Activated CD4-positive, alpha-beta T cell treated with anti-CD3 and anti-CD28 coated beads, Interleukin-2, amount 10 ng/mL, durations not matched to agents 7 days and 5 days (primary cell): Measurements from ENCODE around the gene FCSK. TPM values are rescaled to one million over a fixed set of nuclear protein-coding genes. Genes with fewer than 3 reads are reported as not detected.

ENCODE experiments used
- CTCF ChIA-PET: fragments of 350-600 bp; sonication (Branson Sonifier 250); formaldehyde crosslinking; loops from one replicate; lab custom pipeline; 2021; ENCODE audit warnings: antibody characterized with exemption; lab: Charles Lee
- POLR2A ChIA-PET: fragments of 350-600 bp; sonication (Branson Sonifier 250); formaldehyde crosslinking; loops from one replicate; lab custom pipeline; 2021; ENCODE audit warnings: antibody characterized with exemption; lab: Charles Lee
- DNase-seq: peaks from one replicate; pipeline ENCODE4 v3.0.0-alpha.2; 2020
- H3K27ac Mint-ChIP-seq: one replicate; pipeline ENCODE4 v1.8.0; 2021; ENCODE audit warnings: mild to moderate bottlenecking, moderate library complexity, mixed read lengths
- H3K27me3 Mint-ChIP-seq: one replicate; pipeline ENCODE4 v1.8.0; 2021; ENCODE audit warnings: mixed read lengths
- H3K36me3 Mint-ChIP-seq: one replicate; pipeline ENCODE4 v1.8.0; 2021; ENCODE audit warnings: low read depth, mixed read lengths
- H3K4me1 Mint-ChIP-seq: one replicate; pipeline ENCODE4 v1.8.0; 2021; ENCODE audit warnings: mixed read lengths
- H3K4me3 Mint-ChIP-seq: one replicate; pipeline ENCODE4 v1.8.0; 2021; ENCODE audit warnings: mild to moderate bottlenecking, moderate library complexity, mixed read lengths
- H3K9me3 Mint-ChIP-seq: one replicate; pipeline ENCODE4 v1.8.0; 2021; ENCODE audit warnings: mixed read lengths
- total RNA-seq, 2 experiments: library from RNA; stranded (reverse); gene quantifications; one replicate each; pipeline ENCODE4 v1.2.3, GENCODE V29; 2021

The FCSK gene
- total RNA-seq, 2 experiments from 2014 or later: 16.8 to 18.8 TPM

- Mint-ChIP-seq H3K4me3 (no peak overlapping the region), H3K4me1 (peaks cover 21% of the 10 kb centered on the region), H3K27ac (peak overlapping the region; percentile 84), H3K27me3 (no peaks in the 10 kb centered on the region), H3K9me3 (no peaks in the 10 kb centered on the region), H3K36me3 (peaks cover 2% of the 10 kb centered on the region)
- DNase-seq: peak; percentile 24
- ChIA-PET POLR2A (interaction anchor here (0.6 to 1.0 kb wide), 2 partner anchors 49 to 113 kb away, joined by 3 read pairs; no protein-coding TSS in a partner anchor), CTCF (interaction anchor here (2.7 kb wide), 2 partner anchors 17 to 82 kb away, joined by 7 to 8 read pairs; no protein-coding TSS in a partner anchor)
Observed at GRCh38 chr16:70476272-70477020, 22.1 kb downstream of the FCSK start.

- POLR2A ChIA-PET: no interaction called here
- Mint-ChIP-seq H3K27me3 (no peaks in the 10 kb centered on the region), H3K4me3 (no peak overlapping the region), H3K36me3 (peaks cover 7% of the 10 kb centered on the region), H3K9me3 (no peaks in the 10 kb centered on the region), H3K27ac (peak overlapping the region; percentile 28), H3K4me1 (peaks cover 21% of the 10 kb centered on the region)
- CTCF ChIA-PET: interaction anchor here (0.5 to 3.0 kb wide), 5 partner anchors 9 to 83 kb away, joined by 3 to 14 read pairs (median 7); no protein-coding TSS in a partner anchor
- DNase-seq: no peak
Observed at GRCh38 chr16:70478169-70478568, 23.8 kb downstream of the FCSK start.

GRCh38 chr16:70478912-70479341 lies 24.5 kb downstream of the FCSK start:
- H3K27ac Mint-ChIP-seq: no peak overlapping the region
- H3K4me1 Mint-ChIP-seq: peaks cover 21% of the 10 kb centered on the region
- CTCF ChIA-PET: interaction anchor here (1.4 to 3.0 kb wide), 4 partner anchors 9 to 84 kb away, joined by 4 to 14 read pairs (median 8); no protein-coding TSS in a partner anchor
- no peaks in the 10 kb centered on the region for H3K9me3 Mint-ChIP-seq
- H3K4me3 Mint-ChIP-seq: no peak overlapping the region
- peaks cover 14% of the 10 kb centered on the region for H3K36me3 Mint-ChIP-seq
- DNase-seq: no peak
- POLR2A ChIA-PET: no interaction called here
- no peaks in the 10 kb centered on the region for H3K27me3 Mint-ChIP-seq

- H3K4me3 Mint-ChIP-seq: no peak overlapping the region
- POLR2A ChIA-PET: no interaction called here
Observed at GRCh38 chr16:70480127-70481105, 26.0 kb downstream of the FCSK start.

GRCh38 chr16:70481929-70482536 lies 27.6 kb downstream of the FCSK start:
- ChIA-PET POLR2A (no interaction called here), CTCF (interaction anchor here (1.5 kb wide), 1 partner anchor 8 kb away, joined by 4 read pairs; no protein-coding TSS in a partner anchor)
- no peak for DNase-seq
- no peaks in the 10 kb centered on the region for H3K27me3 Mint-ChIP-seq
- peaks cover 20% of the 10 kb centered on the region for H3K36me3 Mint-ChIP-seq
- H3K9me3 Mint-ChIP-seq: no peaks in the 10 kb centered on the region
- H3K27ac Mint-ChIP-seq: no peak overlapping the region
- no peak overlapping the region for H3K4me3 Mint-ChIP-seq
- H3K4me1 Mint-ChIP-seq: peaks cover 10% of the 10 kb centered on the region

More at GRCh38 chr16:70480127-70481105, 26.0 kb downstream of the FCSK start:
- no peaks in the 10 kb centered on the region for H3K27me3 Mint-ChIP-seq
- H3K36me3 Mint-ChIP-seq: peaks cover 14% of the 10 kb centered on the region
- no peak for DNase-seq
- H3K27ac Mint-ChIP-seq: no peak overlapping the region
- no peaks in the 10 kb centered on the region for H3K9me3 Mint-ChIP-seq
- CTCF ChIA-PET: interaction anchor here (1.5 to 3.0 kb wide), 2 partner anchors 9 to 11 kb away, joined by 4 to 14 read pairs; no protein-coding TSS in a partner anchor
- H3K4me1 Mint-ChIP-seq: peaks cover 21% of the 10 kb centered on the region

GRCh38 chr16:70482624-70483023 lies 28.2 kb downstream of the FCSK start:
- peaks cover 18% of the 10 kb centered on the region for H3K36me3 Mint-ChIP-seq
- POLR2A ChIA-PET: no interaction called here
- H3K9me3 Mint-ChIP-seq: no peaks in the 10 kb centered on the region
- H3K4me1 Mint-ChIP-seq: peaks cover 8% of the 10 kb centered on the region
- CTCF ChIA-PET: interaction anchor here (1.1 kb wide), 1 partner anchor 39 kb away, joined by 5 read pairs; no protein-coding TSS in a partner anchor
- no peaks in the 10 kb centered on the region for H3K27me3 Mint-ChIP-seq
- H3K4me3 Mint-ChIP-seq: no peak overlapping the region
- H3K27ac Mint-ChIP-seq: no peak overlapping the region
- no peak for DNase-seq

- ChIA-PET CTCF (interaction anchor here (0.6 to 1.5 kb wide), 7 partner anchors 11 to 157 kb away, joined by 3 to 5 read pairs (median 3); no protein-coding TSS in a partner anchor), POLR2A (no interaction called here)
- no peak for DNase-seq
- no peak overlapping the region for H3K4me3 Mint-ChIP-seq
- peaks cover 3% of the 10 kb centered on the region for H3K4me1 Mint-ChIP-seq
- no peaks in the 10 kb centered on the region for H3K27me3 Mint-ChIP-seq
- H3K36me3 Mint-ChIP-seq: peaks cover 18% of the 10 kb centered on the region
- H3K27ac Mint-ChIP-seq: no peak overlapping the region
- H3K9me3 Mint-ChIP-seq: no peaks in the 10 kb centered on the region
Observed at GRCh38 chr16:70483426-70483825, 29.0 kb downstream of the FCSK start.

- CTCF ChIA-PET: interaction anchor here (0.6 to 1.5 kb wide), 2 partner anchors 12 to 66 kb away, joined by 3 read pairs; no protein-coding TSS in a partner anchor
- no peaks in the 10 kb centered on the region for H3K27me3 Mint-ChIP-seq
- DNase-seq: no peak
- H3K27ac Mint-ChIP-seq: peak overlapping the region; percentile 19
- no peak overlapping the region for H3K4me3 Mint-ChIP-seq
- no peaks in the 10 kb centered on the region for H3K9me3 Mint-ChIP-seq
- POLR2A ChIA-PET: no interaction called here
- H3K4me1 Mint-ChIP-seq: no peaks in the 10 kb centered on the region
- peaks cover 20% of the 10 kb centered on the region for H3K36me3 Mint-ChIP-seq
Observed at GRCh38 chr16:70484867-70485266, 30.5 kb downstream of the FCSK start.

- ChIA-PET CTCF (interaction anchor here (0.6 to 3.8 kb wide), 3 partner anchors 9 to 84 kb away, joined by 3 to 14 read pairs (median 4); no protein-coding TSS in a partner anchor), POLR2A (no interaction called here)
- Mint-ChIP-seq H3K36me3 (peaks cover 36% of the 10 kb centered on the region), H3K4me1 (peaks cover 17% of the 10 kb centered on the region), H3K9me3 (peaks cover 2% of the 10 kb centered on the region), H3K27me3 (no peaks in the 10 kb centered on the region), H3K4me3 (no peak overlapping the region), H3K27ac (no peak overlapping the region)
- no peak for DNase-seq
Observed at GRCh38 chr16:70490261-70490660, 35.9 kb downstream of the FCSK start.

- DNase-seq: no peak
- H3K4me1 Mint-ChIP-seq: peaks cover 21% of the 10 kb centered on the region
- ChIA-PET POLR2A (no interaction called here), CTCF (interaction anchor here (0.6 to 1.4 kb wide), 4 partner anchors 8 to 105 kb away, joined by 3 to 5 read pairs (median 4); no protein-coding TSS in a partner anchor)
- peaks cover 61% of the 10 kb centered on the region for H3K36me3 Mint-ChIP-seq
- H3K27me3 Mint-ChIP-seq: no peaks in the 10 kb centered on the region
- H3K9me3 Mint-ChIP-seq: peaks cover 2% of the 10 kb centered on the region
- peak overlapping the region; percentile 63 for H3K27ac Mint-ChIP-seq
- H3K4me3 Mint-ChIP-seq: no peak overlapping the region
Observed at GRCh38 chr16:70493802-70494201, 39.4 kb downstream of the FCSK start.

GRCh38 chr16:70494202-70494770 lies 39.9 kb downstream of the FCSK start:
- ChIA-PET CTCF (interaction anchor here (0.6 to 1.2 kb wide), 3 partner anchors 62 to 105 kb away, joined by 3 to 4 read pairs (median 3); no protein-coding TSS in a partner anchor), POLR2A (no interaction called here)
- H3K36me3 Mint-ChIP-seq: peaks cover 62% of the 10 kb centered on the region
- peak overlapping the region; percentile 61 for H3K27ac Mint-ChIP-seq
- peaks cover 2% of the 10 kb centered on the region for H3K9me3 Mint-ChIP-seq
- peak; percentile 24 for DNase-seq
- no peak overlapping the region for H3K4me3 Mint-ChIP-seq
- H3K27me3 Mint-ChIP-seq: no peaks in the 10 kb centered on the region
- H3K4me1 Mint-ChIP-seq: peaks cover 21% of the 10 kb centered on the region
